ENCODE measurements around the gene KCTD16.

The KCTD16 gene

GRCh38 chr5:144352732-144353317 lies 182.2 kb downstream of the KCTD16 start:
- DNase-seq, result no peak

DNA sequence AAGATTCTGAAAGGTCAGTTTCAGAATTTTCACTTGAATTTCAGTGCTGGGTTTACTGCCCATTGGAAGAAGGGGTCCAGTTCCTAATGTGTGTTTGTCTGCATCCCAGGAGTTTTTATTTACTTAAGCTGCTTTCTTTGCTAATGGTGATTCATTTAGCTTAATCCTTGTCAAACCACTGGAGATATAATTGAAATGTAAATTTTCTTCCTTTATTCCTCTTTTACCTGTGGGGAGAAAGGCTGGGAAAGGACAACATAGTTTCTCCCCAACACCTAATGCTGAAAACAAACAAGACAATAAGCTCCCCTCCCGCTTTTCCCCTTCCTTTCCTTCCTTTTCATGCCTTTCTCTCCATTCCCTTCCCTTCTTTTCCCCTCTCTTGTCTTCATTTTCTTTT lies 185.8 kb downstream of the KCTD16 start:
- no peak for DNase-seq

GRCh38 chr5:144361406-144361805 lies 190.7 kb downstream of the KCTD16 start:
- no peak for DNase-seq

- no peak for DNase-seq
Measured at GRCh38 chr5:144365885-144366284, 195.2 kb downstream of the KCTD16 start.

DNA sequence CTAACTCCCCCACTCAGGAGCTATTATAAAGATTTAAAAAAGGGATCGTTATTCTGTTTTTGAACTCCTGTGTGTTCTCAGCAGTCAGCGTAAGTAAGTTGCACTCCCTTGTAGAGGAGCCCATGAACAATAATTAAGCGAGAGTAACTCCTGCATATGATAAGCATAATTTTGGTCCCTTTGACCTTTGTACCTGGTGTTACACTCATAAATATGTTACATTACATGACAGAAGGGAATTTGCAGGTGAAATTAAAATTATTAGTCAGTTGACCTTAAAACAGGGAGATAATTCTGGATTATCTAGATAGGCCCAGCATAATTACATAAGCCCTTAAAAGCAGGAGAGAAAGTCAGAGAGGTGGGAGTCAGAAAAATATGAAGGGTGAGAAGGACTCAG lies 197.3 kb downstream of the KCTD16 start:
- DNase-seq, result no peak

- no peak for DNase-seq
Measured at GRCh38 chr5:144368556-144368955, 197.9 kb downstream of the KCTD16 start.

DNA sequence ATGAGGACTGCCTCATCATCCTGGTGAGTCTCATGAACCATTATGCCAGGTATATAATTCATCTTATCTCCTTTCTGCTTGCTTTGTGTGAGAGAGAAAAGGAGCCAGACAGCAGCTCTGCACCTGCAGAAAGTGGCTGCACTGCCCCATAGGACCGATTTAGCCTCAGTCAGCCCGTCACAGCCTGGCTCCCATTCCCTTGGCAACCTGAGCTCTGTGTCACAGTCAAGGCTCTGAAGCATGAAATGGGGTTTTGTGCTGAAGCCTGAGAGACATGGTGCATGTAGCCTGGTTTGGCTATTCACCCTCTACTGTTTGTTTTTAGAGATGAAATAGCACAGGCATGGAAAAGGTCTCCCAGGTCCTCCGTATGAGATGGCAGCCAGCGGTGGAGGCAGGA lies 198.3 kb downstream of the KCTD16 start:
- no peak for DNase-seq

- no peak for DNase-seq
Measured at GRCh38 chr5:144370273-144370672, 199.6 kb downstream of the KCTD16 start.

- no peak for DNase-seq
Measured at GRCh38 chr5:144374637-144375036, 204.0 kb downstream of the KCTD16 start.

DNA sequence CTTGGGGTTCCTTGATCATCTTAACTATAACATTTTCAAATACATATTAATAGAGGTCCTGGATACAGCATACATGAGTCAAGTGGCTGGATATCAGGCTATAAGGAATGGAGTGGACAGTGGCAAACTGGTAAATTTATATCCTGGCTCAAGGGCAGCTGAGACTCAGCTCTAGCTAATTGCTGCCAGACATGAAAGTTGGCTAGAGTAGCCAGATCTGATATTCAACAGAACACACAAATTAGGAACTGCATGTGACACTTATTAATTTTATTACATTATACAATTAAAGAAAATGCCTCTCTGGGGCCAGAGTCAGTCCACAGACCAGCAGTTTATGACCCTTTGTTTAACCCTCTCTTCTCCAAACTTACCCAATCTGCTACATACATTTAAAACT lies 206.5 kb downstream of the KCTD16 start:
- DNase-seq, result no peak

DNA sequence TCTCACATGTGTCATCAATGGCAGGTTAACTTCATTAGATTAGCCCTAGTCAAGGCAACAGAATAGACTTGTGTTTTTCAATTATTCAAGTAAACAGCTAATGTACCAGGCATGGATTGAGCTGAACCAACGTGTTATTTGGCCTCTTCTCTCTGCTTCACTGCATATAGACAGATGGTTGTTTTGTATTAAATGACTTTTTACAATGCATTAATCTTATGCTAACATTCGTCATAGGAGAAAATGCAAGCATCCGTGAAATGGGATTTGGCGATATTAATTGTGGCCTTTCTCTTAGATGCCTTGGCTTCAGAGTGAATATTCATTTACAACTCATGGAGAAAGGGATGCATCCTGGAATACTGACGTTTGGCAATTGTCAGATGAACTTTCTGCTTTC lies 208.0 kb downstream of the KCTD16 start:
- DNase-seq, result no peak

GRCh38 chr5:144385597-144385996 lies 214.9 kb downstream of the KCTD16 start:
- no peak for DNase-seq

- no peak for DNase-seq
Measured at GRCh38 chr5:144386315-144386714, 215.6 kb downstream of the KCTD16 start.

- DNase-seq, result no peak
Measured at GRCh38 chr5:144390133-144390532, 219.5 kb downstream of the KCTD16 start.

DNA sequence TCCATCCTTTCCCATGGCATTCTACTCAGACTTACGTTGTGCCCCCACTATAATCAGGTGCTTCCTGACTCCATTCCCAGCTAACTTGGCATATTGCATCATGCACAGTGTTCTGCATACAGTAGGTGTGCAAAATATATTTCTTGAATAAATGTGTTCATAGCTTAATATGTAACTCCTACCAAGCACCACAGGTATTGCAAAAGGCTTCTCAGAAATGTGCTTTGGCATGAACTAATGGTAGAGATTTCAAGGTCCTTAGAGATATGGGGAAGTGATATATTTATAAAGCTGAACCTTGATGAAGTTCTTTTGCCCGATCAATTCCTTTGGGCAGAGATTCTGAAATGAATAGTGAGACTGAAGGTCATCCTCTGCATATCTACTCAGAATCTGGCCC lies 220.4 kb downstream of the KCTD16 start:
- no peak for DNase-seq

DNA sequence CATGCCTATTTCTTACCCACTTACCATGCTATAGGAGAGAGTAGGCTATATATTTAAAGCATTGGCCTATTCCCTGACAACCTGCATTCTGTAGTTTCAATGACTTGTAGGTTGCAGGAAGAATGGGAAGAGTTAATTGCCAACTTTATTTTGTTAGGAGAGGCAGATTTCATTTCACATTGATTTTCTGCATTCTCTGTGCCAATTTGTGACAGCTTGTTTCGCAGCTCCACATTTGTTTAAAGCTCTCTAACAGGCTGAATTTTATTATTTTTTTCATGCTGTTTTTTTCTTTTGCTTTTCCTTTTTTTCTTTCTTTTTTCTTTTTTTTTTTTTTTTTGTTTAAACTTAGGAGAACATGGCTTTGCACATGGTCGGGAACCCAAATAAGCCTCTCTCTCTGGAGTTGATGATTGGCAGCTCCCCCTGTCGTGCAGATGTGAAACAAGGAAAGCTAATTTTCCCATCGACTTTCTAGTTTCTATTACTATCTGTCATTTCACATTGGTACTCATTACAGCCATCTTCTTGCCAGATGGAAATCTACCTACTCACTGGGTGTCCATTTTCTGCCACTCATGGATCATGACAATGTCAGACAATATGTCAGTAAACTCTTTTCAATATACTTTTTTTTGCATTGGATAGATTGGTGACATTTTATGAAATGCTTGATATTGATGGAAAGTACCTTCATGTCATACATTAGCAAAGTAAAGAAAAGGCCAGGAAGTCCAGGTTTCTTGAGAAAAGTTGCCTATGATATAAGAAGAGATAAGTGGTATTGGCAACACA lies 223.2 kb downstream of the KCTD16 start:
- no peak for DNase-seq

GRCh38 chr5:144395704-144396103 lies 225.0 kb downstream of the KCTD16 start:
- no peak for DNase-seq

DNA sequence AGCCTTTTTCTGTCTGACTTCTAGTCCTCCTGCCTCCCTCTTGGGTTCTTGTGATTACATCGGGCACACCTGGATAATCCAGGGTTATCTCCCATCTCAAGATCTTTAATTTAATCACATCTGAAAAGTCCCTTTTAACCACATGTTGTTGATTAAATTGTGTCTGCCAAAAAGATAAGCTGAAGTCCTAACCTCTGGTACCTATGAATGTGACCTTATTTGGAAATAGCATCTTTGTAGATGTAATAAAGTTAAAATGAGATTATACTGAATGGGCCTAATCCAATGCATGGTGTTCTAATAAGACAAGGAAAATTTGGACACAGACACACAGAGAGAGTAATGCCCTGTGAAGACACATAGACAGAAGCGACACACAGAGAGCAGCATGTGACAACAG lies 232.4 kb downstream of the KCTD16 start:
- DNase-seq, result no peak

- DNase-seq, result no peak
Measured at GRCh38 chr5:144403817-144404420, 233.2 kb downstream of the KCTD16 start.

DNA sequence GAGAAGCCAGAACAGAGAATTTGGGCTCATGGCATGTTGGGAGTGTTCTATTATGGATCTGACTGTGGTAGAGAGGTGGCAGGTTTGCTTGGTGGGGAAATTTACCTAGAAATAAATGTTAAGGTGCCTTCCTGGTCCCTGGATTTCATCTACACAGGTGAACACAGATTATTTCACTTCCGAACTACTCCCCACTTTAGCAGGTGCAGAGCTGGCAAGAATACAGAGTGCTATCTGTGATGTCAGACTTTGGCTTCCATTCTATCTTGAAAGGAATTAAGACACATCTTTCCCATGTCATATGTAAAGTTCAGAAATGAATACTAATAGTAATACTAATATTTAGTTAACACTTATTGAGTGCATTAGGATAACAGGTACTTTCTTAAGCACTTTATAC lies 234.0 kb downstream of the KCTD16 start:
- no peak for DNase-seq

DNA sequence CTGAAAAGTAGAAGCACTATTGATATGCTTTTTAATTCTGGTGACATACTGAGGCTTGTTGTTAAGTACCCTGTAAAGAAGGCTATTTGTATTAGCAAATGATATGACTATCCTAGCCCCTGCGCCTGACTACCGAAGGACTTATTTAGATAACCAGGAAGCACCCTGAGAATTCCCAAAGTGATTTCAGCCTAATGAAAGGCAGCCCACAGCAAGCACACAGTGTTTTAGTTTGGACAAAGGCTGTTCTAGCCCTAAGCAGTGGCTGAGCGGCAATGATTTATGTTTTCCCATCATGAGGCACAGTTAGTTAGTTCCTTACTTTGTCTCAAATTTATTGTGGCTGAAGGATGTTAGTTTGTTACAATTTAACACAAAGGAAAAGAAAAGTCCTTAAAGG lies 235.3 kb downstream of the KCTD16 start:
- no peak for DNase-seq

- no peak for DNase-seq
Measured at GRCh38 chr5:144406442-144406841, 235.8 kb downstream of the KCTD16 start.

DNA sequence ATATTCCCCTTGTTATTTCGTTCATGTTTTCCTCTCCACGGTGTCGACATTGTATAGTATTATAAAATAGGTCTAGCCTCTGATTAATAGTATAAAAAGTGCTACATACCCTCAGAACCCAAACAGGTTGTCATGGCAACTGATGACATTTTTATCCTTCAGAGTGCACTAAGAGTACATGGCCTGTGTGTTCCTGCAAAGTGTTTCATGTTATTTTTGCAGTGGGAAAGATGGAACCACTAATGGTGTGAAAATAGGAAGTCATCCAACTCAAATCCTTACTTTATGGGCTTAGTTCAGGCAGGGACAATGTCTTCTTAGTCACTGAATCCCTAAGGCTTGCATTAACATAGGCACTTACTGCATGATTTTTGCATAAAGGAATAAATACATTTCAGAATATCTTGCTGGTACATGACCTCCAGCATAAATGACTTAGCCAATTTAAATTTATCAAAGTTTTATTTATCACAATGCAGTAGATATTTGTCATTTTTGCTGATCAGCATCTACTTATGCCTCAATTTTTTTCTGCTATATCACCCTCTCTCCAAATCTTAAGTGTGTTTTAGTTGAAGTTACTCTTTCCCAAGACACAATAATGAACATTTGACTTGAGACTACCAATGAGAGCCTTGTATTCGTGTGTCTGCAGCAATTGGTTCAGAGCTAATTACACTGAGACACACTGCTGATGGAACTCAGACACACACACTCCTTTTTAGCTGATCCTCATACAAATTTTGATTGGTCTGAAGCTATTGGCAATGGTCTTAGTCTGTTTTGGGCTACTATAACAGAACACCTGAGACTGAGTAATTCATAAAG lies 243.7 kb downstream of the KCTD16 start:
- no peak for DNase-seq

DNA sequence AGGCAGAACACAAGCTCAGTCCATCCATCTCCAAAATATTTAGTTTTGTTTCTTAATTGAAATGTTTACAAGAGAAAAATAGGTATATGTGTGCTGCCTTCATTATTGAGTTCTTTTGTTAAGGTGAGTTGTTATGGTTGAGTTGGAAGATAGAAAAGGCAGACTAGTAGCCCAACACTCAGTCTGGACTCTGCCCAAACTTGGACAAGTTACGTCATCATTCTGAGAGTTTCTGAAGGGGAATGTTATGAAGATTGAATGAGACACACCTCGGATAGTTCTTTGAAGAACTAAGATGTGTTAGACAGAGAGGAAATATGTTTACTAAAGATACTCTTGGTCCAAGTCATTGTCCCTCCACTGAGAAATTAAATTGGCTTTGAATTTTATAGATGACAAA lies 245.5 kb downstream of the KCTD16 start:
- DNase-seq, result no peak
